Esophagus squamous epithelium (tissue), 4 donors: ENCODE measurements around the gene SLC35D2.

ENCODE experiments used
- POLR2A ChIP-seq, 4 donors: fragments of 450-650 bp; IDR thresholded peaks; one replicate each; pipeline ENCODE4 v1.6.1; 2017; ENCODE audit warnings: antibody characterized with exemption in 4 of 4, mild to moderate bottlenecking in 4 of 4, moderate library complexity in 3 of 4
- TF ChIP-seq, protein P1 (sequence below), 6 experiments: fragments of 450-650 bp in 4 of 6; fragments of 200-600 bp in 2 of 6; sonication (generic) in 2 of 6; IDR thresholded peaks; one replicate each; pipeline ENCODE4 v1.5.1; 2016 to 2019; ENCODE audit warnings: antibody characterized with exemption in 6 of 6, mild to moderate bottlenecking in 4 of 6, moderate library complexity in 4 of 6

GRCh38 chr9:96423322-96423984, 39.9 kb upstream of the SLC35D2 start:
- TF ChIP-seq, protein P1, sequence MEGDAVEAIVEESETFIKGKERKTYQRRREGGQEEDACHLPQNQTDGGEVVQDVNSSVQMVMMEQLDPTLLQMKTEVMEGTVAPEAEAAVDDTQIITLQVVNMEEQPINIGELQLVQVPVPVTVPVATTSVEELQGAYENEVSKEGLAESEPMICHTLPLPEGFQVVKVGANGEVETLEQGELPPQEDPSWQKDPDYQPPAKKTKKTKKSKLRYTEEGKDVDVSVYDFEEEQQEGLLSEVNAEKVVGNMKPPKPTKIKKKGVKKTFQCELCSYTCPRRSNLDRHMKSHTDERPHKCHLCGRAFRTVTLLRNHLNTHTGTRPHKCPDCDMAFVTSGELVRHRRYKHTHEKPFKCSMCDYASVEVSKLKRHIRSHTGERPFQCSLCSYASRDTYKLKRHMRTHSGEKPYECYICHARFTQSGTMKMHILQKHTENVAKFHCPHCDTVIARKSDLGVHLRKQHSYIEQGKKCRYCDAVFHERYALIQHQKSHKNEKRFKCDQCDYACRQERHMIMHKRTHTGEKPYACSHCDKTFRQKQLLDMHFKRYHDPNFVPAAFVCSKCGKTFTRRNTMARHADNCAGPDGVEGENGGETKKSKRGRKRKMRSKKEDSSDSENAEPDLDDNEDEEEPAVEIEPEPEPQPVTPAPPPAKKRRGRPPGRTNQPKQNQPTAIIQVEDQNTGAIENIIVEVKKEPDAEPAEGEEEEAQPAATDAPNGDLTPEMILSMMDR (IDR thresholded peaks at IDR 0.05), result no peak
- no peak for TF ChIP-seq POLR2A (IDR thresholded peaks at IDR 0.05)
